H9 (cell line): ENCODE measurements around the gene TMEM266. TPM values are rescaled to one million over a fixed set of nuclear protein-coding genes. Genes with fewer than 3 reads are reported as not detected.

Experiments
- DNase-seq: peaks from one replicate; pipeline ENCODE4 v3.0.0-alpha.2; 2017
- H2AFZ ChIP-seq: one replicate; pipeline ENCODE4 v1.6.1; 2013; ENCODE audit warnings: mild to moderate bottlenecking, low read length, control low read depth, moderate library complexity
- H2AK5ac ChIP-seq: 2 replicates; pipeline ENCODE4 v1.6.1; 2013; ENCODE audit warnings: low read length, control low read depth, mixed read lengths; ENCODE audit not compliant: insufficient read length
- H2BK120ac ChIP-seq: one replicate; pipeline ENCODE4 v1.6.1; 2013; ENCODE audit warnings: low read depth, mild to moderate bottlenecking, low read length, control low read depth, inconsistent platforms; ENCODE audit not compliant: poor library complexity, severe bottlenecking
- H2BK12ac ChIP-seq: 2 replicates; pipeline ENCODE4 v1.6.1; 2013; ENCODE audit warnings: low read length, control low read depth, mixed read lengths, low read depth; ENCODE audit not compliant: insufficient read length
- H2BK15ac ChIP-seq: 2 replicates; pipeline ENCODE4 v1.6.1; 2013; ENCODE audit warnings: low read depth, low read length, control low read depth
- H2BK20ac ChIP-seq: one replicate; pipeline ENCODE4 v1.6.1; 2013; ENCODE audit warnings: low read depth, mild to moderate bottlenecking, low read length, control low read depth, inconsistent platforms; ENCODE audit not compliant: poor library complexity, severe bottlenecking
- H2BK5ac ChIP-seq: 2 replicates; pipeline ENCODE4 v1.6.1; 2013; ENCODE audit warnings: low read length, control low read depth, mixed read lengths; ENCODE audit not compliant: insufficient read length
- H3K14ac ChIP-seq: 2 replicates; pipeline ENCODE4 v1.6.1; 2013; ENCODE audit warnings: low read length, control low read depth; ENCODE audit not compliant: insufficient read depth
- H3K18ac ChIP-seq: 2 replicates; pipeline ENCODE4 v1.6.1; 2013; ENCODE audit warnings: low read depth, mild to moderate bottlenecking, mixed read lengths, low read length, control low read depth; ENCODE audit not compliant: insufficient read length
- H3K23ac ChIP-seq: 2 replicates; pipeline ENCODE4 v1.6.1; 2013; ENCODE audit warnings: low read length, control low read depth, mixed read lengths, low read depth; ENCODE audit not compliant: insufficient read length
- H3K23me2 ChIP-seq: 2 replicates; pipeline ENCODE4 v1.6.1; 2013; ENCODE audit warnings: low read depth, mild to moderate bottlenecking, mixed read lengths, low read length, control low read depth; ENCODE audit not compliant: insufficient read length, poor library complexity, severe bottlenecking
- H3K27ac ChIP-seq: 2 replicates; pipeline ENCODE4 v1.5.1; 2013; ENCODE audit warnings: low read length, control low read depth, mixed read lengths, low read depth; ENCODE audit not compliant: insufficient read length
- H3K27me3 ChIP-seq: 2 replicates; pipeline ENCODE4 v1.6.1; 2013; ENCODE audit warnings: low read length, control low read depth, inconsistent platforms; ENCODE audit not compliant: insufficient read depth
- H3K4ac ChIP-seq: 2 replicates; pipeline ENCODE4 v1.6.1; 2013; ENCODE audit warnings: low read depth, mild to moderate bottlenecking, control low read depth, inconsistent platforms, low read length, moderate library complexity
- H3K4me1 ChIP-seq: 2 replicates; pipeline ENCODE4 v1.6.1; 2013; ENCODE audit warnings: low read length, control low read depth, inconsistent platforms; ENCODE audit not compliant: insufficient read depth
- H3K4me2 ChIP-seq: 2 replicates; pipeline ENCODE4 v1.6.1; 2013; ENCODE audit warnings: low read length, control low read depth, mixed read lengths; ENCODE audit not compliant: insufficient read length, insufficient read depth
- H3K56ac ChIP-seq: 2 replicates; pipeline ENCODE4 v1.6.1; 2013; ENCODE audit warnings: low read depth, mild to moderate bottlenecking, mixed read lengths, low read length, control low read depth; ENCODE audit not compliant: insufficient read length
- H3K79me1 ChIP-seq: 2 replicates; pipeline ENCODE4 v1.6.1; 2013; ENCODE audit warnings: low read depth, mild to moderate bottlenecking, moderate library complexity, low read length, control low read depth, inconsistent platforms; ENCODE audit not compliant: insufficient read depth, poor library complexity, severe bottlenecking
- H3K79me2 ChIP-seq: 2 replicates; pipeline ENCODE4 v1.6.1; 2013; ENCODE audit warnings: low read length, control low read depth, inconsistent platforms; ENCODE audit not compliant: insufficient read depth
- H3K9ac ChIP-seq: 2 replicates; pipeline ENCODE4 v1.6.1; 2013; ENCODE audit warnings: low read length, control low read depth, mixed read lengths; ENCODE audit not compliant: insufficient read length; ENCODE audit errors: extremely low read depth
- H3K9me3 ChIP-seq: one replicate; pipeline ENCODE4 v1.6.1; 2013; ENCODE audit warnings: low read depth, low read length, inconsistent platforms; ENCODE audit not compliant: control insufficient read depth
- H3T11ph ChIP-seq: one replicate; pipeline ENCODE4 v1.6.1; 2013; ENCODE audit warnings: mild to moderate bottlenecking, low read length, control low read depth, inconsistent platforms
- H4K20me1 ChIP-seq: one replicate; pipeline ENCODE4 v1.6.1; 2013; ENCODE audit not compliant: control insufficient read depth, insufficient read length, insufficient read depth
- H4K5ac ChIP-seq: 2 replicates; pipeline ENCODE4 v1.6.1; 2013; ENCODE audit warnings: low read depth, mild to moderate bottlenecking, mixed read lengths, low read length, control low read depth; ENCODE audit not compliant: insufficient read length
- H4K8ac ChIP-seq: replicated peaks from 2 replicates; pipeline ENCODE4 v1.6.1; 2013; ENCODE audit warnings: low read length, control low read depth, mixed read lengths, low read depth; ENCODE audit not compliant: insufficient read length
- H4K91ac ChIP-seq: 2 replicates; pipeline ENCODE4 v1.6.1; 2013; ENCODE audit warnings: low read depth, mild to moderate bottlenecking, moderate library complexity, mixed read lengths, low read length, control low read depth; ENCODE audit not compliant: insufficient read length
- H3K27ac Mint-ChIP-seq, 3 experiments: 2 replicates in 2 of 3; 3 replicates in 1 of 3; pipeline ENCODE4 v1.8.0; 2020 to 2021; ENCODE audit warnings: mixed read lengths in 3 of 3, mild to moderate bottlenecking in 1 of 3, moderate library complexity in 1 of 3
- H3K27me3 Mint-ChIP-seq: 2 replicates; pipeline ENCODE4 v1.8.0; 2021; ENCODE audit warnings: low read depth, mild to moderate bottlenecking, moderate library complexity, mixed read lengths
- H3K36me3 Mint-ChIP-seq, 3 experiments: 2 replicates in 2 of 3; 3 replicates in 1 of 3; pipeline ENCODE4 v1.8.0; 2020 to 2021; ENCODE audit warnings: low read depth in 3 of 3, mixed read lengths in 3 of 3; ENCODE audit not compliant: insufficient read depth in 1 of 3
- H3K4me1 Mint-ChIP-seq, 2 experiments: 2 replicates each; pipeline ENCODE4 v1.8.0; 2020; ENCODE audit warnings: mixed read lengths in 2 of 2
- H3K4me3 Mint-ChIP-seq, 2 experiments: 2 replicates in 1 of 2; 3 replicates in 1 of 2; pipeline ENCODE4 v1.8.0; 2020 to 2021; ENCODE audit warnings: mild to moderate bottlenecking in 2 of 2, mixed read lengths in 2 of 2, moderate library complexity in 1 of 2
- H3K9me3 Mint-ChIP-seq, 2 experiments: 2 replicates in 1 of 2; 3 replicates in 1 of 2; pipeline ENCODE4 v1.8.0; 2020; ENCODE audit warnings: mild to moderate bottlenecking in 2 of 2, mixed read lengths in 2 of 2, moderate library complexity in 1 of 2
- CTCF ChIP-seq: fragments of 200-600 bp; sonication (generic); conservative IDR thresholded peaks from 3 replicates; pipeline ENCODE4 v1.8.0; 2021; ENCODE audit warnings: antibody characterized with exemption, mild to moderate bottlenecking
- WGBS: extraction: QIAGEN DNeasy Blood & Tissue Kit; methylation state at CpG from one replicate; pipeline ENCODE4 v1.1.7; 2013; ENCODE audit warnings: missing lambda C conversion rate, low lambda C conversion rate, mixed read lengths; ENCODE audit not compliant: insufficient read length; ENCODE audit errors: extremely low coverage; 5-methylcytosine and 5-hydroxymethylcytosine counted together
- total RNA-seq: library from RNA; stranded (reverse); gene quantifications from 2 replicates; pipeline ENCODE4 v1.2.1, GENCODE V29; 2021

TMEM266 gene
- total RNA-seq, 1 experiment from 2014 or later: 0.81 TPM

DNA sequence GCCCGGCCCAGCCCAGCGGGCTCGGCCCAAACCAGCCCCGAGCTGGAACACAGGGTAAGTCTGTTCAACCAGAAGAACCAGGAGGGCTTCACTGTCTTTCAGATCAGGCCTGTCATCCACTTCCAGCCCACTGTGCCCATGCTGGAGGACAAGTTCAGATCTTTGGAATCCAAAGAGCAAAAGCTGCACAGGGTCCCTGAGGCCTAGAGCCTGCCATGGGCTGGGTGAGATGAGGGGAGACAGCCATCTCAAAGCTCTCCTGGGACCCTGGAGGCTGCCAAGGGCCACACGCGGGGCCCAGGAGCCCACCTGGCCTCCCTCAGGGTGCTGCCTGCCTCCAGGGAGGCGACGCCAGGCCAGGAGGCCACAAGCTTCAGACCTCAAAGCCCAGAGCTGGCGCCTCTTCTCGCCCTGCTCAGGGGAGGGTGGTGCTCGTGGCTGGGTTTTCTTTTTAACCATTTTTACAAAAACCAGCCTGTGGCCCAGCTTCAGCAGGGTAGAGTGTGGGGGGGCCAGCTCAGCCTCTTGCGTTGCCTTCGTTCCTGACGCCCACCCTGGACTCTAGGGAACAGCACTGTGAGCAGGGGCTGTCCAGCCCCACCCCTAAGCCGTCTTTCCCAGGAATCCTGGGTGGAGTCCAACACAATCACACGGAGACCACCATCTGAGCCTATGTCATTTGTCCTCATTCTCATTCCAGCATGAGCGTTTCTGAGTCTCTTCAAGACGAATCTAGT is 144.5 kb downstream of the TMEM266 start:
- Histone ChIP-seq H4K8ac (no peak overlapping the region), H3K27ac (no peak overlapping the region), H3K23ac (no peak overlapping the region), H3K4me2 (no peak overlapping the region), H2AK5ac (no peak overlapping the region), H3K18ac (no peak overlapping the region), H3K4me1 (peaks cover 2% of the 10 kb centered on the region; the same call in 1 of the 2 replicates), H2AFZ (no peak overlapping the region), H3K23me2 (no peaks in the 10 kb centered on the region), H2BK15ac (no peak overlapping the region), H4K91ac (no peak overlapping the region), H3K27me3 (no peaks in the 10 kb centered on the region), H2BK20ac (no peak overlapping the region), H4K5ac (no peak overlapping the region), H4K20me1 (no peaks in the 10 kb centered on the region), H3K79me2 (no peaks in the 10 kb centered on the region), H2BK5ac (no peak overlapping the region), H3K9ac (no peak overlapping the region), H3K9me3 (no peaks in the 10 kb centered on the region), H2BK120ac (no peak overlapping the region), H3K56ac (no peak overlapping the region), H3T11ph (no peak overlapping the region), H3K4ac (no peak overlapping the region), H2BK12ac (no peak overlapping the region), H3K14ac (no peak overlapping the region), H3K79me1 (no peaks in the 10 kb centered on the region)
- DNase-seq: no peak
- Mint-ChIP-seq H3K4me3 (no peak overlapping the region), H3K4me1 (peaks cover 18 to 22% of the 10 kb centered on the region in 2 experiments), H3K36me3 (peaks cover 0 to 6% (median 0%) of the 10 kb centered on the region in 3 experiments; a peak in 2 of 7 replicates), H3K9me3 (no peaks in the 10 kb centered on the region), H3K27ac (peak overlapping the region in 1 of 3 experiments; percentile 40; a peak in 1 of 7 replicates), H3K27me3 (no peaks in the 10 kb centered on the region; the same call in 1 of the 2 replicates)
- no CpG with 5 or more reads among the region's 18 CpGs for WGBS
- no peak for TF ChIP-seq CTCF
